Type B pancreatic cell (in vitro differentiated cells): ENCODE data around the gene PLEKHA8. TPM values are rescaled to one million over a fixed set of nuclear protein-coding genes. Genes with fewer than 3 reads are reported as not detected.

Experiments
- DNase-seq: peaks from one replicate; pipeline ENCODE4 v3.0.0; 2021; ENCODE audit warnings: mixed read lengths; ENCODE audit not compliant: unreplicated experiment; ENCODE audit errors: extremely low spot score
- H3K27ac Mint-ChIP-seq: 2 replicates; pipeline ENCODE4 v1.8.0; 2021; ENCODE audit warnings: mild to moderate bottlenecking, mixed read lengths
- H3K27me3 Mint-ChIP-seq: 2 replicates; pipeline ENCODE4 v1.8.0; 2021; ENCODE audit warnings: mixed read lengths
- H3K36me3 Mint-ChIP-seq: 2 replicates; pipeline ENCODE4 v1.8.0; 2021; ENCODE audit warnings: mixed read lengths
- H3K4me1 Mint-ChIP-seq: one replicate; pipeline ENCODE4 v1.8.0; 2021; ENCODE audit warnings: mixed read lengths; ENCODE audit not compliant: unreplicated experiment
- H3K4me3 Mint-ChIP-seq: 2 replicates; pipeline ENCODE4 v1.8.0; 2021; ENCODE audit warnings: mild to moderate bottlenecking, mixed read lengths
- H3K9me3 Mint-ChIP-seq: 2 replicates; pipeline ENCODE4 v1.8.0; 2021; ENCODE audit warnings: mixed read lengths
- CTCF ChIP-seq: fragments of 200-600 bp; sonication (generic); conservative IDR thresholded peaks from 2 replicates; pipeline ENCODE4 v1.5.0; 2021; ENCODE audit warnings: antibody characterized with exemption, mild to moderate bottlenecking
- total RNA-seq: library from RNA; stranded (reverse); gene quantifications from 2 replicates; pipeline ENCODE4 v1.2.1, GENCODE V29; 2021; ENCODE audit warnings: low replicate concordance

The PLEKHA8 gene
- total RNA-seq, 1 donor from 2014 or later = 46.0 TPM

- Mint-ChIP-seq H3K9me3 (no peaks in the 10 kb centered on the region), H3K27ac (no peak overlapping the region), H3K4me3 (no peak overlapping the region)
These were observed 121.5 kb downstream of the PLEKHA8 start for GRCh38 chr7:30149640-30150272.

GRCh38 chr7:30150711-30151110 is 122.5 kb downstream of the PLEKHA8 start:
- DNase-seq = no peak
- H3K27me3 Mint-ChIP-seq = no peaks in the 10 kb centered on the region
- peaks cover 14% of the 10 kb centered on the region for H3K36me3 Mint-ChIP-seq
- H3K27ac Mint-ChIP-seq = no peak overlapping the region
- H3K4me1 Mint-ChIP-seq = no peaks in the 10 kb centered on the region
- TF ChIP-seq CTCF = no peak
- no peak overlapping the region for H3K4me3 Mint-ChIP-seq
- H3K9me3 Mint-ChIP-seq = no peaks in the 10 kb centered on the region

More at GRCh38 chr7:30149640-30150272, 121.5 kb downstream of the PLEKHA8 start:
- no peak for TF ChIP-seq CTCF
- Mint-ChIP-seq H3K4me1 (no peaks in the 10 kb centered on the region), H3K36me3 (peaks cover 10% of the 10 kb centered on the region), H3K27me3 (no peaks in the 10 kb centered on the region)
- no peak for DNase-seq

GRCh38 chr7:30154111-30154587 is 125.9 kb downstream of the PLEKHA8 start:
- DNase-seq = no peak
- Mint-ChIP-seq H3K27me3 (no peaks in the 10 kb centered on the region), H3K9me3 (no peaks in the 10 kb centered on the region), H3K27ac (no peak overlapping the region), H3K4me1 (no peaks in the 10 kb centered on the region), H3K4me3 (no peak overlapping the region), H3K36me3 (peaks cover 14% of the 10 kb centered on the region)
- TF ChIP-seq CTCF = no peak

- no peak for DNase-seq
These were observed 127.3 kb downstream of the PLEKHA8 start for GRCh38 chr7:30155481-30155880.

GRCh38 chr7:30157204-30157603 is 129.0 kb downstream of the PLEKHA8 start:
- Mint-ChIP-seq H3K4me3 (no peak overlapping the region), H3K9me3 (no peaks in the 10 kb centered on the region), H3K4me1 (peaks cover 21% of the 10 kb centered on the region), H3K36me3 (peaks cover 4% of the 10 kb centered on the region), H3K27ac (no peak overlapping the region), H3K27me3 (no peaks in the 10 kb centered on the region)
- no peak for TF ChIP-seq CTCF
- no peak for DNase-seq

More at GRCh38 chr7:30155481-30155880, 127.3 kb downstream of the PLEKHA8 start:
- Mint-ChIP-seq H3K4me1 (peaks cover 11% of the 10 kb centered on the region), H3K27me3 (no peaks in the 10 kb centered on the region), H3K27ac (no peak overlapping the region), H3K9me3 (no peaks in the 10 kb centered on the region), H3K4me3 (no peak overlapping the region), H3K36me3 (peaks cover 4% of the 10 kb centered on the region)
- TF ChIP-seq CTCF = no peak
